Effector memory CD4-positive, alpha-beta T cell (primary cell): ENCODE results near the gene TEAD1.

Experiments
- DNase-seq, 3 donors: peaks; one replicate each; pipeline ENCODE4 v3.0.0-alpha.2; 2020
- H3K27ac ChIP-seq: 2 replicates; pipeline ENCODE4 v1.7.0; 2013; ENCODE audit warnings: mild to moderate bottlenecking, low read length, moderate library complexity; ENCODE audit not compliant: insufficient read depth, poor library complexity, severe bottlenecking
- H3K27me3 ChIP-seq: replicated peaks from 2 replicates; pipeline ENCODE4 v1.7.0; 2013; ENCODE audit warnings: mild to moderate bottlenecking, low read length; ENCODE audit not compliant: insufficient read depth, control insufficient read depth, poor library complexity, severe bottlenecking
- H3K36me3 ChIP-seq: 2 replicates; pipeline ENCODE4 v1.7.0; 2013; ENCODE audit warnings: mild to moderate bottlenecking, low read length, moderate library complexity; ENCODE audit not compliant: control insufficient read depth, insufficient read depth
- H3K4me1 ChIP-seq: 2 replicates; pipeline ENCODE4 v1.7.0; 2013; ENCODE audit warnings: low read length, mild to moderate bottlenecking; ENCODE audit not compliant: control insufficient read depth, insufficient read depth, poor library complexity, severe bottlenecking
- H3K4me3 ChIP-seq: 2 replicates; pipeline ENCODE4 v1.7.0; 2013; ENCODE audit warnings: low read length, low read depth, mild to moderate bottlenecking; ENCODE audit not compliant: insufficient read depth, poor library complexity, severe bottlenecking
- H3K9me3 ChIP-seq: 2 replicates; pipeline ENCODE4 v1.7.0; 2013; ENCODE audit warnings: mild to moderate bottlenecking, low read length, moderate library complexity; ENCODE audit not compliant: control insufficient read depth

Gene TEAD1

GRCh38 chr11:12702999-12703453, 28.8 kb downstream of the TEAD1 start:
- no peaks in the 10 kb centered on the region for H3K4me1 ChIP-seq
- no peaks in the 10 kb centered on the region for H3K36me3 ChIP-seq
- no peaks in the 10 kb centered on the region for H3K9me3 ChIP-seq
- H3K27ac ChIP-seq: no peak overlapping the region
- H3K4me3 ChIP-seq: no peak overlapping the region
- peaks cover 6% of the 10 kb centered on the region for H3K27me3 ChIP-seq
- DNase-seq: no peak

GRCh38 chr11:12704049-12704448, 29.8 kb downstream of the TEAD1 start:
- DNase-seq: no peak
- Histone ChIP-seq H3K27ac (no peak overlapping the region), H3K4me1 (no peaks in the 10 kb centered on the region), H3K9me3 (no peaks in the 10 kb centered on the region), H3K36me3 (no peaks in the 10 kb centered on the region), H3K27me3 (peaks cover 3% of the 10 kb centered on the region), H3K4me3 (no peak overlapping the region)

- H3K27me3 ChIP-seq: no peaks in the 10 kb centered on the region
- DNase-seq: no peak
- H3K4me1 ChIP-seq: no peaks in the 10 kb centered on the region
- no peaks in the 10 kb centered on the region for H3K9me3 ChIP-seq
- H3K4me3 ChIP-seq: no peak overlapping the region
- no peak overlapping the region for H3K27ac ChIP-seq
- H3K36me3 ChIP-seq: no peaks in the 10 kb centered on the region
Observed at GRCh38 chr11:12705874-12706273, 31.7 kb downstream of the TEAD1 start.

GRCh38 chr11:12706545-12707499, 32.6 kb downstream of the TEAD1 start:
- Histone ChIP-seq H3K27ac (no peak overlapping the region), H3K4me1 (no peaks in the 10 kb centered on the region), H3K36me3 (no peaks in the 10 kb centered on the region), H3K9me3 (no peaks in the 10 kb centered on the region), H3K4me3 (no peak overlapping the region), H3K27me3 (no peaks in the 10 kb centered on the region)
- no peak for DNase-seq

- no peak overlapping the region for H3K27ac ChIP-seq
- no peaks in the 10 kb centered on the region for H3K4me1 ChIP-seq
Observed at GRCh38 chr11:12707500-12707880, 33.3 kb downstream of the TEAD1 start.

GRCh38 chr11:12711496-12711895, 37.3 kb downstream of the TEAD1 start:
- Histone ChIP-seq H3K27me3 (peaks cover 2% of the 10 kb centered on the region), H3K27ac (no peak overlapping the region), H3K4me3 (no peak overlapping the region), H3K4me1 (no peaks in the 10 kb centered on the region), H3K9me3 (no peaks in the 10 kb centered on the region), H3K36me3 (no peaks in the 10 kb centered on the region)
- DNase-seq: no peak

More at GRCh38 chr11:12707500-12707880, 33.3 kb downstream of the TEAD1 start:
- H3K36me3 ChIP-seq: no peaks in the 10 kb centered on the region
- no peak for DNase-seq
- H3K9me3 ChIP-seq: no peaks in the 10 kb centered on the region
- no peak overlapping the region for H3K4me3 ChIP-seq
- H3K27me3 ChIP-seq: no peaks in the 10 kb centered on the region

GRCh38 chr11:12712132-12712531, 37.9 kb downstream of the TEAD1 start:
- Histone ChIP-seq H3K4me3 (no peak overlapping the region), H3K4me1 (no peaks in the 10 kb centered on the region), H3K27ac (no peak overlapping the region), H3K27me3 (peaks cover 2% of the 10 kb centered on the region), H3K9me3 (no peaks in the 10 kb centered on the region), H3K36me3 (no peaks in the 10 kb centered on the region)
- DNase-seq: no peak

GRCh38 chr11:12715131-12715530, 40.9 kb downstream of the TEAD1 start:
- H3K27ac ChIP-seq: no peak overlapping the region
- H3K4me1 ChIP-seq: peaks cover 5% of the 10 kb centered on the region
- H3K4me3 ChIP-seq: no peak overlapping the region
- H3K36me3 ChIP-seq: no peaks in the 10 kb centered on the region
- H3K27me3 ChIP-seq: peaks cover 2% of the 10 kb centered on the region
- no peak for DNase-seq
- no peaks in the 10 kb centered on the region for H3K9me3 ChIP-seq

- Histone ChIP-seq H3K4me3 (no peak overlapping the region), H3K4me1 (peaks cover 5% of the 10 kb centered on the region), H3K27ac (no peak overlapping the region), H3K27me3 (peaks cover 2% of the 10 kb centered on the region), H3K9me3 (no peaks in the 10 kb centered on the region), H3K36me3 (no peaks in the 10 kb centered on the region)
- DNase-seq: no peak
Observed at GRCh38 chr11:12715941-12716340, 41.7 kb downstream of the TEAD1 start.

GRCh38 chr11:12716816-12717215, 42.6 kb downstream of the TEAD1 start:
- Histone ChIP-seq H3K27ac (no peak overlapping the region), H3K27me3 (peaks cover 2% of the 10 kb centered on the region), H3K36me3 (no peaks in the 10 kb centered on the region), H3K4me3 (no peak overlapping the region), H3K4me1 (peaks cover 5% of the 10 kb centered on the region), H3K9me3 (no peaks in the 10 kb centered on the region)
- DNase-seq: no peak
